GM23248 (cell line): ENCODE measurements around the gene TRPM2. TPM values are rescaled to one million over a fixed set of nuclear protein-coding genes. Genes with fewer than 3 reads are reported as not detected.

Source experiments
- DNase-seq: peaks from one replicate; pipeline ENCODE4 v3.0.0-alpha.2; 2015
- H2AFZ ChIP-seq: fragments of 200-600 bp; sonication (generic); 2 replicates; pipeline ENCODE4 v1.6.1; 2016; ENCODE audit warnings: antibody characterized with exemption
- H3F3A ChIP-seq: fragments of 200-600 bp; sonication (generic); 2 replicates; pipeline ENCODE4 v1.6.1; 2016; ENCODE audit warnings: mild to moderate bottlenecking, antibody characterized with exemption, mixed run types; ENCODE audit not compliant: insufficient read depth
- H3K27ac ChIP-seq: fragments of 200-600 bp; sonication (generic); 2 replicates; pipeline ENCODE4 v1.5.1; 2016; ENCODE audit warnings: mild to moderate bottlenecking
- H3K27me3 ChIP-seq: fragments of 200-600 bp; sonication (generic); replicated peaks from 2 replicates; pipeline ENCODE4 v1.6.1; 2016; ENCODE audit warnings: mild to moderate bottlenecking; ENCODE audit not compliant: insufficient read depth
- H3K36me3 ChIP-seq: fragments of 200-600 bp; sonication (generic); 2 replicates; pipeline ENCODE4 v1.6.1; 2016; ENCODE audit warnings: low read depth, mild to moderate bottlenecking
- H3K4me1 ChIP-seq: fragments of 200-600 bp; sonication (generic); 2 replicates; pipeline ENCODE4 v1.6.1; 2016; ENCODE audit warnings: mild to moderate bottlenecking; ENCODE audit not compliant: insufficient read depth
- H3K4me2 ChIP-seq: fragments of 200-600 bp; sonication (generic); one replicate; pipeline ENCODE4 v1.6.1; 2016; ENCODE audit warnings: mild to moderate bottlenecking; ENCODE audit not compliant: unreplicated experiment
- H3K4me3 ChIP-seq: fragments of 200-600 bp; sonication (generic); 2 replicates; pipeline ENCODE4 v1.5.1; 2016; ENCODE audit warnings: mild to moderate bottlenecking
- H3K79me2 ChIP-seq: fragments of 200-600 bp; sonication (generic); 2 replicates; pipeline ENCODE4 v1.6.1; 2016; ENCODE audit warnings: mild to moderate bottlenecking; ENCODE audit not compliant: insufficient read depth
- H3K9ac ChIP-seq: fragments of 200-600 bp; sonication (generic); 2 replicates; pipeline ENCODE4 v1.6.1; 2016; ENCODE audit warnings: mild to moderate bottlenecking
- H3K9me2 ChIP-seq: fragments of 200-600 bp; sonication (generic); 2 replicates; pipeline ENCODE4 v1.6.1; 2016; ENCODE audit warnings: mixed run types, mild to moderate bottlenecking, moderate library complexity; ENCODE audit not compliant: insufficient read depth
- H3K9me3 ChIP-seq: fragments of 200-600 bp; sonication (generic); one replicate; pipeline ENCODE4 v1.6.1; 2017; ENCODE audit warnings: low read depth
- H4K20me1 ChIP-seq: fragments of 200-600 bp; sonication (generic); 2 replicates; pipeline ENCODE4 v1.6.0; 2016; ENCODE audit not compliant: insufficient read depth
- EZH2 ChIP-seq: fragments of 200-600 bp; sonication (generic); IDR thresholded peaks from 2 replicates; pipeline ENCODE4 v1.6.1; 2018; ENCODE audit warnings: antibody characterized with exemption, mild to moderate bottlenecking; ENCODE audit not compliant: insufficient read depth, poor library complexity, severe bottlenecking
- EZH2phosphoT487 ChIP-seq: fragments of 200-600 bp; sonication (generic); IDR thresholded peaks from 2 replicates; pipeline ENCODE4 v1.6.1; 2018; ENCODE audit warnings: antibody characterized with exemption, moderate library complexity, mild to moderate bottlenecking, low read depth; ENCODE audit not compliant: insufficient read depth
- WGBS, 2 experiments: methylation state at CpG; one replicate each; pipeline ENCODE4 v1.1.6; 2015 to 2017; ENCODE audit warnings: low lambda C conversion rate in 2 of 2, low coverage in 1 of 2; ENCODE audit errors: missing lambda C conversion rate in 2 of 2; 5-methylcytosine and 5-hydroxymethylcytosine counted together
- in situ Hi-C: fragments of 300-500 bp; cut with MboI; formaldehyde crosslinking; loops from 2 replicates; pipeline ENCODE4 v1.15.0; 2020
- polyA plus RNA-seq: library from polyadenylated mRNA; unstranded; fragments of >200 nt; fragmentation: Nextera tagmentation; extraction: Ambion mirVana; gene quantifications from 2 replicates; pipeline ENCODE4 v1.2.1, GENCODE V29; 2016
- total RNA-seq: library from RNA; depleted of rRNA; stranded (reverse); fragments of >200 nt; shearing (Covaris generic); gene quantifications from 2 replicates; pipeline ENCODE4 v1.2.3, GENCODE V29; 2014

Gene TRPM2
- total and polyA plus RNA-seq, 2 experiments from 2014 or later: 0.22 TPM; not detected in 1

DNA sequence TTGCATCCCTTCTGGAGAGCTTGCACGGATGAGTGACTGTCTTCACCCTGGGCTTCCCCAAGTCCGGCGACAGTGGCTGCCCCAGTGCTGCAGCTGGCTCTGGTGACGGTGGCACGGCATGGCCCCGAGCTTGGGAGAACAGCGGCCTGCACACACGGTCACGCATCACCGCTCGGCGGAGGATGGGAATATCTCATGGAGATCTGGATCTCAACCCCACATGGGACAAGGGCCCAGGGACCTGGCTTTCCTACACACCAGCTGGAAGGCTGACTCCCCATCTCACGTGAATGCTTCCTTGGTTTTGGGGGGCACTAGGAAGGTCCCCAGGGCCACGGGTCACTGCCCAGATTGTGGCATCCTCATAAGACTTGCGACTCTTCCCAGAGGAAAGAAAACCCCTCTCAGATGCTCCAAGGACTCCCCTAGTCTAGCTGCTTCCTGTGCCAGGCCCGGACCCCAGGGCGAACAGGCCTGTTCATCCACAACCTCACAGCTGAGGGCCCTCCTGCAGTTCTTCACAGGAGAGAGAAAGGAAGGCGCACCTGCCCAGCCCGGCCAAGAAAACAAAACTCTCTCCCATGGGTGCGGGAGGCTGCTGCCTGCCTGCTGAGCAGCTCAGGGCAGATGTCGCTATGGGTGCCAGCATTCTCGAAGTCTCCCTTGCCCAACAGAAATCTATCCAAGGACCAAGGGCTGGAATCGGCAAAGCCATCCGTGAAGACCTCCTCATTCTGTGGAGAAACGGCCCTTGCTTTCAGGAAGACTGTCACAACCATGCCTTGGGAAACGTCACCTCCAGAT is 24.1 kb upstream of the TRPM2 start:
- Histone ChIP-seq H4K20me1 (no peaks in the 10 kb centered on the region), H3K36me3 (no peaks in the 10 kb centered on the region), H3K27ac (no peak overlapping the region), H3F3A (no peaks in the 10 kb centered on the region), H3K4me2 (no peak overlapping the region), H3K4me1 (no peaks in the 10 kb centered on the region), H3K9me2 (no peaks in the 10 kb centered on the region), H3K79me2 (no peaks in the 10 kb centered on the region), H3K9me3 (no peaks in the 10 kb centered on the region), H2AFZ (no peak overlapping the region), H3K9ac (no peak overlapping the region), H3K4me3 (no peak overlapping the region), H3K27me3 (no peaks in the 10 kb centered on the region)
- 64 to 68% methylated on average over 26 of the region's 26 CpGs for WGBS, 2 experiments
- in situ Hi-C loops: no loop called here
- peak; percentile 22 for DNase-seq
- TF ChIP-seq EZH2phosphoT487 (no peak), EZH2 (no peak)

DNA sequence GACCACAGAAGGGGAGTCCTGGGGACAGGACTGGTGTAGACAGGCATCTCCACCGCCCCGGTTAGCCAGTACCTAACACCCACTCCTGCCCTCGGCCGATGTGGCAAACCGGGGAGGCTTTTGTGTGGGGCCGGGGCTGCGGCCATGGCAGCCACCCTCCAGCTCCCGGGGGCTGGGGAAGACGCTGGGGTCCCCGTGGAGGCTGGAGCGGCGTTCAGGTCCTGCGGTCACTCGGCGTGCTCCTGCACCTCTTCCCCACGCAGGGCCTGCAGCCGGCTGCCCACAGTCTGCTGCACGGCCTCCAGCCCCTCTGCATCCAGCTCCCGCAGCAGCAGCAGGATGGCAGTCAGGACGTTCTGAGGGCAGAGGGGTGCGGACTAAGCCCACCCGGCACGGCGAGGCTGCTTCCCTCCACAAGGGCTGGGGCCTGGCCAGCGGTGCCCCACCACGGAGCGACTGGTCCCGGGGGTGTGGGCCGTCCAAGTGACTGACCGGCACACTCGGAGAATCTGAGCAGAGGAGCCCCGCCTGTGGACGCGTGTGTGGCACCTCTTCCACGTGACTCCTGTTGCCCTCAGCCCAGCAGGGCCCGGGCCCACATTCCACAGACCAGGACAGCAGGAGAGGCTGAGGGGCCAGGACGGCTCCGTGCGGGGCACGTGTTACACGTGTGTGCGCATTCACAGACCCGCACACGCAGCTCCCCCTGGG is 23.3 kb upstream of the TRPM2 start:
- H3K4me2 ChIP-seq: no peak overlapping the region
- no peak overlapping the region for H3K4me3 ChIP-seq
- H3K36me3 ChIP-seq: no peaks in the 10 kb centered on the region
- no peaks in the 10 kb centered on the region for H3K27me3 ChIP-seq
- TF ChIP-seq EZH2: no peak
- no peak for DNase-seq
- no peak overlapping the region for H3K9ac ChIP-seq
- H3K79me2 ChIP-seq: no peaks in the 10 kb centered on the region
- H3K9me3 ChIP-seq: no peaks in the 10 kb centered on the region
- no peaks in the 10 kb centered on the region for H4K20me1 ChIP-seq
- no peaks in the 10 kb centered on the region for H3K9me2 ChIP-seq
- WGBS, 2 experiments: 89 to 91% methylated on average over 32 to 43 of the region's 44 CpGs
- no peak overlapping the region for H3K27ac ChIP-seq
- no peaks in the 10 kb centered on the region for H3K4me1 ChIP-seq
- H3F3A ChIP-seq: no peaks in the 10 kb centered on the region
- no peak overlapping the region for H2AFZ ChIP-seq
- in situ Hi-C loops: no loop called here

DNA sequence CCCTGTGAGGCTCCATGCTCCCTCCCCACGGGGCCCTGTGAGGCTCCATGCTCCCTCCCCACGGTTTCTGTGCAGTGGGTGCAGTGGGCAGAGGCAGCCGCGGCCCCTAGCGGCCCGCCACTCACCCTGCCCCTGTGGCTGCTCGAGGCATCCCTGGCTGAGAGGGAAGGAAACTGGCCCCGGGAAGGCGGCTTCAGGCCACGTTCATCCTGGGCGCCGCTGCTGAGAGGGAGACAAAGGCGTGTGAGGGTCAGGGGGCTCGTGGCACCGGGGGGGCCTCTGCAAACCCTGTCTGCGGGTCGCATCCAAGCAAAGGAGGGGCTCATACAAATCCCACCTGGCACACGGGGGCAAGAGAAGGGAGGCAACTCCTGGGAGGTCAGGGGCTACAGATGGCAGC is 22.7 kb upstream of the TRPM2 start:
- DNase-seq: no peak
- H3K27me3 ChIP-seq: no peaks in the 10 kb centered on the region
- H3K9me2 ChIP-seq: no peaks in the 10 kb centered on the region
- H3K9ac ChIP-seq: no peak overlapping the region
- no peaks in the 10 kb centered on the region for H3K79me2 ChIP-seq
- in situ Hi-C loops: no loop called here
- WGBS, 2 experiments: 85 to 90% methylated on average over 18 of the region's 18 CpGs
- H2AFZ ChIP-seq: no peak overlapping the region
- TF ChIP-seq EZH2: no peak
- TF ChIP-seq EZH2phosphoT487: no peak
- no peaks in the 10 kb centered on the region for H4K20me1 ChIP-seq
- H3K36me3 ChIP-seq: no peaks in the 10 kb centered on the region
- H3K4me1 ChIP-seq: no peaks in the 10 kb centered on the region
- H3K4me2 ChIP-seq: no peak overlapping the region
- H3K27ac ChIP-seq: no peak overlapping the region
- no peaks in the 10 kb centered on the region for H3F3A ChIP-seq
- H3K4me3 ChIP-seq: no peak overlapping the region
- H3K9me3 ChIP-seq: no peaks in the 10 kb centered on the region

DNA sequence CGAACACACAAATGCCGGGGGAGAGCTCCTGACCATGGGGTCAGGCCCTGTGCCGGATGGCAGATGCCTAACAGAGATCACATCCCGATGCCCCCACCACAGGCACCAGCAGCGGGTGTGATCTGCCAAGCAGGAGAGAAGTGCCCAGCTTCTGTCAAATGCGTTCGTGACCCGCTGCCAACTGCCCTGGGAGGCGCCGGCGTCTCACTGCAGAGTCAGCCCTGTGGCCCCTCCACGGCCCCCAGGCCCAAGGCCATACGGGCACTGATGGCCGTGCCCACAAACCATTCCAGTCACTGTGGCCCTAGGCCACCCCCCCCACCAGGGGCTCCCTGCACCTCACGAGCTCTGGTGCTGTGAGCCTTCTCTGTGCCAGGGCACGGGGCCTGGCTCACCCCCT is 22.2 kb upstream of the TRPM2 start:
- Histone ChIP-seq H3K36me3 (no peaks in the 10 kb centered on the region), H3K4me2 (no peak overlapping the region), H3F3A (no peaks in the 10 kb centered on the region), H3K9ac (no peak overlapping the region), H3K4me3 (no peak overlapping the region), H3K4me1 (no peaks in the 10 kb centered on the region), H3K27me3 (no peaks in the 10 kb centered on the region), H2AFZ (no peak overlapping the region), H3K9me2 (no peaks in the 10 kb centered on the region), H3K9me3 (no peaks in the 10 kb centered on the region), H3K27ac (no peak overlapping the region), H4K20me1 (no peaks in the 10 kb centered on the region), H3K79me2 (no peaks in the 10 kb centered on the region)
- 90 to 93% methylated on average over 16 of the region's 16 CpGs for WGBS, 2 experiments
- TF ChIP-seq EZH2phosphoT487 (no peak), EZH2 (no peak)
- in situ Hi-C loops: no loop called here
- no peak for DNase-seq
